Motor neuron (in vitro differentiated cells): ENCODE results near the gene RAB6B. TPM values are rescaled to one million over a fixed set of nuclear protein-coding genes. Genes with fewer than 3 reads are reported as not detected.

Experiments used
- ATAC-seq, 8 experiments: fragments of 200-7000 bp; cut with Tn5 transposase; replicated peaks in 6 of 8; 2 replicates each; pipeline ENCODE4 v1.8.0; 2021; ENCODE audit warnings: mild to moderate bottlenecking in 8 of 8, moderate library complexity in 8 of 8
- H3K27ac ChIP-seq, 2 donors: fragments of 250-450 bp; sonication (Bioruptor Pico); 2 replicates each; pipeline ENCODE4 v1.9.0; 2021; ENCODE audit warnings: antibody characterized with exemption in 2 of 2, mild to moderate bottlenecking in 2 of 2, moderate library complexity in 1 of 2
- H3K4me1 ChIP-seq, 2 donors: fragments of 250-450 bp; sonication (Bioruptor Pico); replicated peaks in 1 of 2; 2 replicates each; pipeline ENCODE4 v1.6.1; 2021; ENCODE audit warnings: antibody characterized with exemption in 2 of 2, mild to moderate bottlenecking in 2 of 2, moderate library complexity in 1 of 2
- H3K4me3 ChIP-seq, 5 donors: fragments of 250-450 bp; sonication (Bioruptor Pico); 2 replicates each; pipeline ENCODE4 v1.9.0; 2021; ENCODE audit warnings: antibody characterized with exemption in 5 of 5, mild to moderate bottlenecking in 5 of 5, moderate library complexity in 4 of 5
- WGBS, 10 experiments: fragments of 450-650 bp; shearing (Covaris generic); methylation state at CpG; one replicate each; pipeline ENCODE4 v1.0.0; 2022; 5-methylcytosine and 5-hydroxymethylcytosine counted together
- in situ Hi-C, 9 experiments: fragments of 400-800 bp; cut with MboI; loops; one replicate each; pipeline ENCODE4 v1.15.0; 2021; ENCODE audit warnings: low sequenced_read_pairs in 9 of 9, low pct_unique_long_range_greater_than_20kb in 2 of 9; ENCODE audit not compliant: unreplicated experiment in 9 of 9
- total RNA-seq, 8 experiments: library from RNA; unstranded; fragments of 300-600 nt; gene quantifications; 2 replicates each; pipeline versions ENCODE4 v1.2.3 to v1.2.4, GENCODE V29; 2022

RAB6B gene
- total RNA-seq, 8 experiments from 2014 or later: 3.0 to 75.3 (median 39.1) TPM

DNA sequence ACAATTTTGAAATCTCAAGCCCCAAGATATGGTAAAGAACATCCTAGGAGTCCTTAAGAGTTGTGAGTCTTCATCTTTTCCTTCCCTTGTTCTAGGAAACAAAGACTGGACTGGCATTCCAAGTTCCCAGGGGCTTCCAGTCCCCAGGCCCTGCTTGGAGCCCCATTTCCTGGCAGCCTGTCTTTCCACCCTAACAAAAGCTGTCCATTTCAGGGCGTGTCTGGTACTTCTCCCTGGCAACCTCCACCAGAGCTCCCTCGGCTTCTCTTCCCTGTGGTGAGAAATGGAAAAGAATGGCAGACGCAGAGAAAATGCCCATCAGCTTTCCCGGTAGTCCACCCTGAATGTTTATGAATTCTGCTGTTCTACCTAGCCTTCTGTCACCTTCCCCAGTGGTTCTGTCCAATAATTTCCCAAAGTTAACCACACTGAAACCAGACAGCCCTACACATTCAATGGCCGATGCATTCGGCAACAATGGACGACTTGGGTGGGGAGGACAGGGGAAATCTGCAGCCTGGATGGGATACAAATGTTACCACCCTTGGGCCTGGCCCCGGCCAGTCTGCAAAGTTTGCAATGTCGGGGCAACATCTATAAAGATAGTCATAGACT, 6.8 kb downstream of the RAB6B start:
- peak in 5 of 8 experiments; percentile 18 to 79 (median 55) for ATAC-seq
- in situ Hi-C loops: no loop called here
- Histone ChIP-seq H3K4me3 (no peak overlapping the region), H3K27ac (no peak overlapping the region), H3K4me1 (peaks cover 14% of the 10 kb centered on the region in 2 donors)
- WGBS, 10 experiments: 47 to 100% (median 88%) methylated on average over 2 to 9 of the region's 9 CpGs; no CpG with 5 or more reads in 1 of the 10 experiments

DNA sequence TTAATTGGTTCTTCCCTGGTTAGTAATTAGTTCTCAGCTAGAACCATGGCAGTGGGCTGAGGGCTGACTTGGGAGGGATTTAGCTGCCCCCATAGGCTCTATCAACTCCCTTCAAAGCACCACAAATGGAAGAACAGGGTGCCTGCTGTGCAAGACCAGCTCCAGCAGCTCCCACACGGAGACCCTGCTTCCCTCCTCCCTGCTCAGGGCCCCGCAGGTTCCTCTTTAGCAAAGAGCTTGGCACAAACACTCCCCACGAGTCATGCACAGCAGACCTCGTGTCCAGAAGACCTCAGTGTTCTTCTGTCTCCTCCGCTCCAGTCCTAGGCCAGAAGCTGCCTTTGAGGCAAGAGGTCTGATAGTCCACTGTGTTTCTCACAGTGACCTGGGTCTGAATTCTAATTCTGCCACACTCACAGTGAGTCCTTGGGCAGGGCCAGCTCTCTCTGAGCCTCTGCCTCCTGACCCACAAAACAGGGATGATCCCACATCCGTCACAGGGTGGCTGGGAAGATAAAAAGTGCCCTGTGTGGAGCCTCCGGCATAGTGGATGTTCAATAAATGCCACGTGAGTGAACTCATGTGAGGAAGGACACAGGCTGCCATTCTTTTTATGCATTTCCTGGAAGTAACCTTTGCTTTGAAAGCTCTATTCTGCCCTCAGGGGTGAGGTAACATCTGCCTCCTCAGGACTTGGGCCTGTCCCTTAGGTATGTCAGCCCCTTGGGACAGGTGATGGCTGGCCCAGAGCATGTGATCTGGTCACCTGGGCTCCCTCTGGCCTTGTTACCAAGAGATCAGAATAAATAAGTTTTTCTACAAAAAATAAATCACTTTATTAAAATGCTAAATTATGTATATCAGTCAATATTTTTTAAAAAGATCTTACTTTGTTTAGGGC, 7.6 kb downstream of the RAB6B start:
- H3K27ac ChIP-seq: no peak overlapping the region

GRCh38 chr3:133887074-133887802, 8.4 kb downstream of the RAB6B start:
- Histone ChIP-seq H3K4me1 (peaks cover 10 to 11% of the 10 kb centered on the region in 2 donors), H3K27ac (no peak overlapping the region), H3K4me3 (no peak overlapping the region)
- WGBS, 10 experiments: 80% methylated on average over 1 of the region's 4 CpGs; no CpG with 5 or more reads in 9 of the 10 experiments
- peak in 4 of 8 experiments; percentile 13 to 53 (median 32) for ATAC-seq
- in situ Hi-C loops: no loop called here

More for the DNA sequence above, 7.6 kb downstream of the RAB6B start:
- ATAC-seq: peak in 5 of 8 experiments; percentile 17 to 42 (median 33)
- 20 to 100% (median 76%) methylated on average over 1 to 8 of the region's 8 CpGs; no CpG with 5 or more reads in 3 of the 10 experiments for WGBS, 10 experiments
- Histone ChIP-seq H3K4me1 (peaks cover 10 to 11% of the 10 kb centered on the region in 2 donors), H3K4me3 (no peak overlapping the region)
- in situ Hi-C loops: no loop called here

DNA sequence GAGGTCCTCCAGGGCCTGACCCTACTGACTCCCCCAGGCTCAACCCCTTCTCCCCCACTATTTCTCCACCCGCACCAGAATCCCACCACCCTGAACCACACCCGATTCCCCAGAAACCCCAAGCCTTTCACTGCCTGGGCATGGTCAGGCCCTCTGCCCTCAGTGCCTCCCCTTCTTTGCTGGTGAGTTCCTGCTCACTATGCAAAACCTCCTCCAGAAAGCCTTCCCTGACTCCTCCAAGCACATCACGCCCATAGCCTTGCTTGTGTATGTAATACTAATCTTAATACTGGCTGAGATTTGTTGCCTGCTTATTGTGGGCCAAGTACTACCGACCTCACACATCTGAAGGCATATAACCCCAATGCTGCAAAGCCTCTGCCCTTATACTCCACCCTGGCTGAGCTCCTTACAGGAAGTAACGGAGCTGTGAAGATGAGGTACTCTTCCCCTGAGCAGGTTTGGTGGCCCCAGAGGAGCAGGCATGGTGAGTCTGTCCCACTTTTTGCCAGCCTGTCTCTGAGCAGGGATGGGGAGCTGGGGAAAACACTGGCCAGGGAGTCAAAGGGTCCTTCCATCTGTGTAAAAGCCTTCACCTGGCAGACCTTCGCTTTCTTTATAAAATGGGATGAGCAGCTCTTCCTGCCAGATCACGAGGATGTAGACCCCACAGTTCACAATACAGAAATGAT, 9.5 kb downstream of the RAB6B start:
- Histone ChIP-seq H3K4me3 (no peak overlapping the region), H3K27ac (no peak overlapping the region), H3K4me1 (peaks cover 10 to 11% of the 10 kb centered on the region in 2 donors)
- peak in 1 of 8 experiments; percentile 14 for ATAC-seq
- 0 to 100% (median 76%) methylated on average over 1 to 4 of the region's 7 CpGs; no CpG with 5 or more reads in 2 of the 10 experiments for WGBS, 10 experiments
- in situ Hi-C loops: no loop called here

DNA sequence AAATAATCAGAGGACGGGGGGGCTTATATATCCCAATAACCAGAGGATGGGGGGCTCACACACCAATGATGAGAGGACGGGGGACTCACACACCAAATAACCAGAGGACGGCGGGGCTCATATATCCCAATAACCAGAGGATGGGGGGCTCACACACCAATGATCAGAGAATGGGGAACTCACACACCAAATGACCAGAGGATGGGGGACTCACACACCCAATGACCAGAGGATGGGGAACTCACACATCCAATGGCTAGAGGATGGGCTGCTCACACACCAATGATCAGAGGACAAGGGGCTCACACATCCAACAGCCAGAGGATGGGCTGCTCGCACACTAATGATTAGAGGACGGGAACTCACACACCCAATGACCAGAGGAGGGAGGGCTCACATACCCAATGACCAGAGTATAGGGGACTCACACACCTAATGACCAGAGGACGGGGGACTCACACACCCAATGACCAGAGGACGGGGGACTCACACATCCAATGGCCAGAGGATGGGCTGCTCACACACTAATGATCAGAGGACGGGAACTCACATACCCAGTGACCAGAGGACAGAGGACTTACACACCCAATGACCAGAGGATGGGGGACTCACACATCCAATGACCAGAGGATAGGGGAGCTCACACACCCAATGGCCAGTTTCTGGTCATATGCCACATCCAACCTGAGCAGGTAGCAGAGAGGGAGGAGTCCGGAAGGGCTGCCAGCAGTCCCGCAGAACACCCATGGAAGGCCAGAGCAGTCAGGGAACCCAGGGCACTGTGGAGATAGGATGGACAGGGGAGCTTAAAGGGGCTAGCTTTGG, 10.6 kb downstream of the RAB6B start:
- H3K4me1 ChIP-seq: peaks cover 10 to 11% of the 10 kb centered on the region in 2 donors
- no peak overlapping the region for H3K27ac ChIP-seq
- ATAC-seq: no peak
- in situ Hi-C loops: no loop called here
- WGBS, 10 experiments: 68 to 100% (median 87%) methylated on average over 1 to 3 of the region's 11 CpGs; no CpG with 5 or more reads in 4 of the 10 experiments
- no peak overlapping the region for H3K4me3 ChIP-seq

GRCh38 chr3:133884054-133884886, 11.4 kb downstream of the RAB6B start:
- ATAC-seq: no peak
- no peak overlapping the region for H3K27ac ChIP-seq
- H3K4me3 ChIP-seq: no peak overlapping the region
- WGBS, 10 experiments: 0 to 94% (median 75%) methylated on average over 1 to 4 of the region's 6 CpGs; no CpG with 5 or more reads in 3 of the 10 experiments
- in situ Hi-C loops: no loop called here
- peaks cover 10 to 11% of the 10 kb centered on the region in 2 donors for H3K4me1 ChIP-seq

GRCh38 chr3:133883641-133884040, 12.0 kb downstream of the RAB6B start:
- in situ Hi-C loops: no loop called here
- Histone ChIP-seq H3K4me1 (peaks cover 10 to 11% of the 10 kb centered on the region in 2 donors), H3K4me3 (no peak overlapping the region), H3K27ac (no peak overlapping the region)
- ATAC-seq: no peak

GRCh38 chr3:133882986-133883586, 12.6 kb downstream of the RAB6B start:
- 49% methylated on average over 2 of the region's 3 CpGs; no CpG with 5 or more reads in 9 of the 10 experiments for WGBS, 10 experiments
- no peak for ATAC-seq
- in situ Hi-C loops: no loop called here
- H3K27ac ChIP-seq: no peak overlapping the region
- no peak overlapping the region for H3K4me3 ChIP-seq
- H3K4me1 ChIP-seq: peaks cover 10 to 11% of the 10 kb centered on the region in 2 donors

GRCh38 chr3:133881939-133882825, 13.5 kb downstream of the RAB6B start:
- no peak for ATAC-seq
- no peak overlapping the region for H3K4me3 ChIP-seq
- peaks cover 3% of the 10 kb centered on the region in 2 donors for H3K4me1 ChIP-seq
- no peak overlapping the region for H3K27ac ChIP-seq
- 14 to 100% (median 50%) methylated on average over 1 to 4 of the region's 5 CpGs; no CpG with 5 or more reads in 3 of the 10 experiments for WGBS, 10 experiments
- in situ Hi-C loops: no loop called here

DNA sequence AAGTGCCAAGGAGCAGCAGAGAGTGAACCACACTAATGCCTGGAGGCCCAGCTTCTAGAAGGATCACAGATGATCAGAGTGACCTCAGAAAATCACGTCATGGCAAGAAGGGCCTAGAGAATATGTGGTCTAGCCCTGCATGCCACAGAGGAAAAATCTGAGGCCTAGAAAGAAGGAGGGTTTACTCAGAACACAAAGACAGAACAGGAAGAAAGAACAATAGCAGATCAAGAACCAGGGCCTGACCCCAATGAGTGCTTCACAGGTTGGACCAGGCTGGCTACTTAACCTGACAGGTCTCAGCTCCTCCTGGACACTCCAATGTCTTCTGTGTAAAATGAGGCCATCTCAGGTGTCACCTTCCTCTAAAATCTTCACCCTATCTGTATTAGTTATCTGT, 14.2 kb downstream of the RAB6B start:
- 0 to 60% (median 40%) methylated on average over 1 of the region's 1 CpG; no CpG with 5 or more reads in 6 of the 10 experiments for WGBS, 10 experiments
- ATAC-seq: no peak
- Histone ChIP-seq H3K4me1 (no peaks in the 10 kb centered on the region), H3K27ac (no peak overlapping the region), H3K4me3 (no peak overlapping the region)
- in situ Hi-C loops: no loop called here
